G401.6 (cell line): ENCODE results near the gene ZNF341.
"Not testable (repeated sequence)": the region's sequence is repeated elsewhere in the genome, so short reads cannot be mapped to it uniquely, and the experiment has no call there.

Experiments used
- FAIRE-seq: peaks from 2 replicates; lab custom pipeline; 2012; peaks lifted over from hg19 to GRCh38; lab: Jason Lieb, UNC

ZNF341 gene

DNA sequence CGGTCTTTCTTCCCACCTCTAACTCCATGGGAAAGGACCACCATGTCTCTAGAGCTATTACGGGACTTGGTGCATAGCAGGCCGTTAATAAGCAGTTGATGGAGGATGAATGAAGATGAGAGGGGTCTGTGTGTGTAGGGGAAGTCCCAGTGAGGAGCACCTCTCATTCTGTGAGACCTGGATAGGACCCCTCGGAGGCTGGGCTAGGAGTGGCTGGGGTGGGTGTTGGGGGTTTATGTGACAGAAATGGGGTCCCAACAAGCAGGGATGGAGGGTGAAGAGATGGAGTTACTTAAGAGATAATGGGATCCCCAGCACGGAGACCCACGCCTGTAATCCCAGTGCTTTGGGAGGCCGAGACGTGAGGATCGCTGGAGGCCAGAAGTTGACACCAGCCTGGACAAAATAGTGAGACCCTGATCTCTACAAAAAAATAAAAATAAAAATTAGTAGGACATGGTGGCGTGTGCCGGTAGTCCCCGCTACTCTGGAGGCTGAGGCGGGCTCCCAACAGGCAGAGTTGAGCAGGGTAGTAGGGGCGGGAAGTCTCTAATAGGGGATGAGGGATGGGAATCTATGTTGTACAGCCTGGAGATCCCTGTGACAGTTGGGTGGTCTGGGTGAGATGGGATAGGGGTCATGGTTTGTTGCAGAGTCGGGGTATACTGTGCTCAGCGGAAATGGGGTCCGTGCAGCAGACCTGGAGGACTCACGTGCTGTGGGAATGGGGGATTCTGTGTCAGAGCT lies 677 bp upstream of the ZNF341 start:
- no peak for FAIRE-seq

DNA sequence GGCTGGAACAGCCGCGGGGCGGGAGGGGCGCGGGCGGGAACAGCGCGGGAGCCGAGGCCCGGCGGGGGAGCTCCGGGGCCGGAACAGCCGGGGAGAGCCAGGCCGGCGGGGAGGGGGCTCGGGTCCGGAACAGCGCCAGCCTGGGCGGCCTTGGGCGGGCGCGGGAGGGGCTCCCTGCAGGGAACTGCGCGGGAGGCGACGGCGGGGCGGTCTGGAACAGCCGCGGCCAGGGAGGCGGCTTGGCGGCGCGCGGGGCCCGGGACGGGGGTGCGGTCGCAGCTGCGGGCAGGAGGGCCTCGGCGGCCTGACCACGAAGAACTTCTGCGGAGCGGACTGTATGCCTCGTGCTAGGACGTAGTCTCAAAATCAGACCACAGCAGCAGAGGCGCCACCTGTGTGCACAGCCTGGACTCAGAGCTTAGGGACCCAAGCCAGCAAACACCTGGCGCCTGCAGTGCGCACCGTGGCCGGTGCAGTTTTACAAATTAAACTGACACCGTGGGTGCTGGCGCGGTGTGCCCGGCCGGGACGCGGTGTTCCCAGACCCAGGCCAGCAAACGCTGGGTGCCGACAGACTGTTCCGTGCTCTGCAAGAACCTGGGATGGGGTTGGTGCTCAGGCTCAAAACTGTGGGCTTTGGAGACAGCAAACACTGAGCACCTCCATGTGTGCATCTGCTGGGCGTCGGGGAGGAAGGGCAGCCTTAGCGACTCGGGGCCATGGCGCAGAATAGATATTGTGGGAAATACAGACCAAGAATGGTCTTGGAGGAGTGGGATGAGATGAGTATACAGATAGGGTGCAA lies 572 bp downstream of the ZNF341 start:
- FAIRE-seq: no peak

DNA sequence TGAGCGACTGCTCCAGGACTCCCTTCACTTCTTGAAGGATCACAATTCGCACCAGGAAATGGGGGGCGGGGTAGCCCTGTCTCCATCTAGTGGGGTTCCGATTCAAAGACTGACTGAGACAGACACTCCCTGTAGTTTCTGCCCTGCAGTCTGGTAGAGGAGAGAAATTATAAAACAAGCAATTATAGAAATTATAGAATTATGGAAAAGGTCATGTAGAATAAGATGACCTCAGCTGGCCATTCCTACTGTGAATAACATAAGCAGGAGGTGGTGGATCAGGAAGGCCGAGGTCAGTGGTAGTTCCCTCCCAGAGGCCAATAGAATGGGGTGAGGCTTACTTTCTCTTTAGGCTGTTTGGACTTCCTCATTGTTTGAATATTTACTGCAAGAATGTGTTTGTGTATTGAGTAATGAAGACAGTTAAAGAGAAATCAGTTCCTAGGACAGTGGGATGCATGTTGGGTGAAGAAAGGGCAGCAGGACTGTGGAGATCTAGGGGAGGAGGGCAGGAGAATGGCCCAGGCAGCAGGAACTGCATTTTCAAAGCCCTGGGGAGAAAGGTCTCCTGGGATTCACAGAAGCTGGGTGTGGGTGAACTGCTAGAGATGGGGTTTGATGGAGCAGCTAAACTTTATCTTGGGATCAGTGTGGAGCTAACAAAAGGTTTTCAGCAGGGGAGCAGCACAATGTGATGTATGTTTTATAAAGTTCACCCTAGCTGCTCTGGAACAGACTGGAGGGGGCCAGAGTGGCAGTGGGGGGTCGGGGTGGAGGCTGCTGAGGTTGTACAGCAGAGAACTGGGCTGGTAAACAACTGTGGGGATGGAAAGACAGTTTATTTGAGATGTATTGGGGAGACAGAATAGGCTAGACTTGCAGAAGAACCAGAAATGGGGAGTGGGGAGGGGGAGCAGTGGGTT lies 2.1 kb downstream of the ZNF341 start:
- peak; percentile 27 for FAIRE-seq

DNA sequence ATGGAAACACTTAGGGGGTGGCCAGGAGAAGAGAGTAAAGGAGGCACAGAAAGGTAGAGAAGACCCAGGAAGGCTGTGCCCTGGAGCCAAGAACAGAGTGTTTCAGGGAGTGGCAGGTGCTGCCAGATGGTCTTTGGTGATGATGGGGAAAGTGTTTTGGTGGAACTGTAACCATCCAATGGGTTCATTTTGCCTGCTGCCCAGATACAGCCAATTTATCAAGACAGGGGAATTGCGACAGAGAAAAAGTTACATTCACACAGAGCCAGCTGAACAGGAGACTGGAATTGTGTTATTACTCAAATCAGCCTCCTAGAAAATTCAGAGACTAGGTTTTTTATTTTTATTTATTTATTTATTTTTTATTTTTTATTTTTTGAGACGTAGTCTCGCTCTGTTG lies 5.2 kb downstream of the ZNF341 start:
- FAIRE-seq: no peak

DNA sequence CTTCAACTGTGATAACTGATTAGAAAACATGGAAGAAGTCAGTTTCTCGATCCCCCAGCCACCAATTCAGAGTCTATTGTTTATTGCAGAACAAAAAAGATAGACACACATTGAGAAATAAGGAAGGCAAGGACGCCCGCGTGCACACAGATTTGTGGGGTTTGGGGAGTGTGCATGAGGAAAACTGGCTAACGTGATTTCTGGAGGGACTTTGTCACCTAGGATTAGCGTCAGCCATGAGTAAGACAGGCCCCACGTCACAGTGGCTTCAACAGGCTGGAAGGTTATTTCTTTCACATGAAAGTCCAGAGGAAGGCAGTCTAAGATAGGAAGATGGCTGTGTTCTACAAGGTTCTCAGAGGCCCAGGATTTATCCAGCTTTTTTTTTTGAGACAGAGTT lies 7.7 kb downstream of the ZNF341 start:
- no peak for FAIRE-seq

DNA sequence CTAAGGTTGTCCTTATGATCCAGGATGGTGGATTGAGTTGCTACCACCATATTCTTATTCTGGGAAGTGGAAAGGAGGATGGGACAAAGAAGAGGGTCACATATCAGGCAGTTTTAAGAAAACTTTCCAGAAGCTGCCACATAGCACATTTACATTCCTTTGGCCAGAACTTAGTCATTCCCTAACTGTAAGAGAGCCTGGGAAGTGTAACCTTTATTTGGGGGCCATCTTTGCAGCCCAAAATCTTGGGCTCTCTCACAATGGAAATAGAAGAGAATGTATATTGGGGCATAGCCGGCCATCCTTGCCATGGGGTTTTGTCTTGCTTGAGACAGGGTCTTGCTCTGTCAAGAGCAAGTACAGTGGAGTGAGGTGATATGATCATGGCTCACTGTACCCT lies 8.4 kb downstream of the ZNF341 start:
- no peak for FAIRE-seq

DNA sequence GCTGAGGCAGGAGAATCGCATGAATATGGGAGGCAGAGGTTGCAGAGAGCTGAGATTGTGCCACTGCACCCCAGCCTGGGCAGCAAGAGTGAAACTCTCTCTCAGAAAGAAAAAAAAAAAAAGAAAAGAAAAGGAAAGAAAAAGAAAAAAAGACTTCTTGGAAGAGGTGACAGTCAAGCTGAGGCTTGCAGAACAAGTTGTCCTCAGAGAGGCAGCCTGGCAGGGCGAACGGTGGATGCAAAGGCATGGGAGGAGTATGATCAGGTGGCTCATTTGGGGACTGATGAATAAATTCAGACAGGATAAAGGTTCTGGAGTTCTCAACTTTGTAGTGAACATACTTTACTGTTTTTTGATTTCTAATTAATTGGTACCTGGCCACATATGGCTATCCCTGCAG lies 12.4 kb downstream of the ZNF341 start:
- FAIRE-seq: no peak

DNA sequence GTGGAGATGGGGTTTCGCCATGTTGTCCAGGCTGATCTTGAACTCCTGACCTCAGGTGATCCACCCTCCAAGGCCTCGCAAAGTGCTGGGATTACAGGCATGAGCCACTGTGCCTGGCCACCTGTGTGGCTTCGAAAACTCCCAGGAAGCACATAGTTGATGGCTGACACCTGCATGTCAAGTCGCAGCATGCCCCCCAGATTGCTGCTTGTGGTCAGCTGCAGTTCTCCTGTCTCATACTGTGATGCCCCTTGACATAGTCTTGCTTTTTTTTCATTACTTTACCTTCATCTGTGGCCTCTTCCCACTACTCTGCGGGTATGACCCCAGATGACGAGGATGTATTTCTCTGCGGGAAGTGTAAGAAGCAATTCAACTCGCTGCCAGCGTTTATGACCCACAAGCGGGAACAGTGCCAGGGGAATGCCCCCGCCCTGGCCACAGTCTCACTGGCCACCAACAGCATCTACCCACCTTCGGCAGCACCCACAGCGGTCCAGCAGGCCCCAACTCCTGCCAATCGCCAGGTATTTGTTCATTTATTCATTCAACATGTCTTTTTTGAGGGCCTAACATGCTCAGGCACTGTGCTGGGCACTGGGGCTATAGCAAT lies 13.1 kb downstream of the ZNF341 start:
- no peak for FAIRE-seq

DNA sequence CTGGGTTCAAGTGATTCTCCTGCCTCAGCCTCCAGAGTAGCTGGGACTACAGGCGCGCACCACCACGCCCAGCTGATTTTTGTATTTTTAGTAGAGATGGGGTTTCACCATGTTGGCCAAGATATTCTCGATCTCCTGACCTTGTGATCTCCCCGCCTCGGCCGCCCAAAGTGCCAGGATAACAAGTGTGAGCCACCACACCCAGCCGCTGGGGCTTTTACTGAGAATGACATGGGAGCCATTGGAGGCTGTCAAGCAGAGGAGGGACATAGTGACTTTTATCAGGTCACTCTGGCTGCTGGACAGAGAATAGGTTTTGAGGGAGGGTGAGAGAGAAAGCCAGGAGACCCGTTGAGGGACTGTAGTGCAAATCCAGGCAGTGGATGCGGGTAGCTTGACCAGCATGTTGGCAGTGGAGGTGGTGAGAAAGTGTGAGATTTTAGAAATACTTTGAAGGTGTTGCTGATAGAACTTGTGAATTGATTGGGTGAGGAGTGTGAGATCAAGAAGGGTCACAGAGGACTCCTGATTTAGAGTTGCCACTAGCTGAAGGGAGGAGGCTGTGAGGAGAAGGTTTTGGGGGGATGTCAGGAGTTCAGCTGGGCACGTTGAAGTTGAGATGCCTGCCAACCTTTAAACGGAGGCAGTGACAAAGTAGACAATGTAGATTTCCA lies 14.7 kb downstream of the ZNF341 start:
- FAIRE-seq: no peak

DNA sequence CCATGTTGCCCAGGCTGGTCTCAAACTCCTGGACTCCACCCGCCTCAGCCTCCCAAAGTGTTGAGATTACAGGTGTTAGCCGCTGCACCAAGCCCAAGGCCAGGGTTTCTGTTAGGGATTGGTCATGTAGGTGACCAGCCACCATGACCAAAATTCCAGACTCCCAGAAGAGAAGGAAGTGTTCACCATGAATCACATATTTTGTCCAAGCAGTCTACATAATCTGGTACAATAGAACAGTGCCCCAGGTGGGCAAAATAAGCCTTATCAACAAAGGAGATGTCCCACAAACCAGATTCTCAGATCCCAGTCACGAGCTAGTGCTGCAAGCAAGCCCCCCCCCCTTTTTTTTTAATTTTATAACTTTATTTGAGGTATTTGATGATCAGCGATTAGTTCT lies 20.0 kb downstream of the ZNF341 start:
- FAIRE-seq: no peak

DNA sequence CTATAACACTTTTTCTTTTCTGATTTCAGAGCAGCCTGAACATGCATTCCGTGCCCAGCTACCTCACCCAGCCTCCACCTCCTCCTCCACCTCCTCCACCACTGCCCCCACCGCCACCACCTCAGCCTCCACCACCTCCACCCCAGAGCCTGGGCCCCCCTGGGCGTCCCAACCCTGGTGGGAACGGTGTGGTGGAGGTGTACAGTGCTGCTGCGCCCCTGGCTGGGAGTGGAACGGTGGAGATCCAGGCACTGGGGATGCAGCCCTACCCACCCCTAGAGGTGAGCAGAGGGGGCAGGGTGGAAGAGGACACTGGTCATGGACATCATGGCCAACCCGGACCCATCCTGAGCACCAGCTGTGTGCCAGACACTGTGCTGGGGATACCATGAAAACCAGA lies 21.3 kb downstream of the ZNF341 start:
- no peak for FAIRE-seq

DNA sequence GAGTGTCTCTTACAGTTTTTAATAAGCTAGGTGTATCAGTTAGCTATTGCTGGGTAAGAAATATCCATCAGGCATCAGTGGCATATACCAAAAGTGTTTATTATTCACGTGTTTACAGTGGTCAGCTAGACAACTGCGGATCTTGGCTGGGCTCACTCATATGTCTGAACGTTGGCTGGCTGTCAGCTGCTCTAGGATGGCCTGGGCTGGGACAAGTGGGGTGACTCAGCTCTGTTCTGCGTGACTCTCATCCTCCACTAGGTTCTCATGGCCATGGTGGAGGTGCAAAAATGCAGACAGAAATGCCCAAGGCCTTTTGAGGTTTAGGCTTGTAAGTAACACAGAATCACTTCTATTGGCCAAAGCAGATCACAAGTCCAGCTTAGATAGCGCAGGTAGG lies 22.0 kb downstream of the ZNF341 start:
- FAIRE-seq: no peak

DNA sequence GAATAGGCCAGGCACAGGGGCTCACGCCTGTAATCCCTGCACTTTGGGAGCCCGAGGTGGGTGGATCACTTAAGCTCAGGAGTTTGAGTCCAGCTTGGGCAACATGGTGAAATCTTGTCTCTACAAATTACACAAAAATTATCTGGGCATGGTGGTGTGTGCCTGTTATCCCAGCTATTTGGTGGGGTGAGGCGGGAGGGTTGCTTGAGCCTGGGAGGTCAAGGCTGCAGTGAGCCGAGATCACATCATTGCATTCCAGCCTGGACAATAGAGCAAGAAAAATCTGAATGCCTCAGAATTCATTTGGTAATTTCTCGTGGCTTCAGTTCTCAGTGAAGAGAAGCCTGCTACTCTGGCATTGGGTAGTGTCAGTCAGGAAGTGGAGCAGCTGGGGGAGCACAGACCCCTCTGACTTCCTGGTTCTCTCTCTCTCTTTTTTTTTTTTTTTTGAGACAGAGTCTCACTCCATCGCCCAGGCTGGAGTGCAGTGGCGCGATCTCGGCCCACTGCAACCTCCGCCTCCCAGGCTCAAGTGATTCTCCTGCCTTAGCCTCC lies 24.2 kb downstream of the ZNF341 start:
- not testable (repeated sequence) for FAIRE-seq

DNA sequence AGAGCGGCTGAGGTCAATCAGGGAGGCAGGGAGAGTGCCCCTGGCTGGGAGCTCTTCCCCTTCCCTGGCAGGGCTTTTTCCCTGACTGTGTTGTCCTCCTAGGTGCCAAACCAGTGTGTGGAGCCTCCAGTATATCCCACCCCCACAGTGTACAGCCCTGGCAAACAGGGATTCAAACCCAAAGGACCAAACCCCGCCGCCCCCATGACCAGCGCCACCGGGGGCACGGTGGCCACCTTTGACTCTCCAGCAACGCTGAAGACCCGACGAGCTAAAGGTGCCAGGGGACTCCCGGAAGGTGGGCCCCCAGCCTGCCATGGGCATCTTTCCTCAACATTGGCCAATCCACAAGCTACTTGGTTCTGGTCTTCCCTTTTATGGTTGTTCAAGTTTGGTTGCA lies 25.2 kb downstream of the ZNF341 start:
- no peak for FAIRE-seq

DNA sequence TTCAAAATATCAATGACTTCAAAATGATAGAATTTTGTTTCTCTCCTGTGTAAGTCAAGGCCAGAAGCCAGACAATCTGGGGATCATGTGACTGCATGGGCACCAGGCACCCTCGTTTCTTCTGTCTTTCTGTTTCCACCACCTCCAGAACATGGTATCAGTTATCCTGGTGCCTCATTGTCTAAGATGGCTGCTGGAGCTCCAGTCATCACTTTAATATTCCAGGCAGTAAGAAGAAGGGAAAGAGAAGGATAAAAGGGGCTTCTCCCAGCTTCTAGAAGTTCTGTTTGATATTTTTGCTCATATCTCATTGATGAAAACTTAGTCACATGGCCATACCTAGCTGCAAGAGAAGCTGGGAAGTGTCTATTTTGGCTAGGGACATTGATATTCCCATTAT lies 25.7 kb downstream of the ZNF341 start:
- no peak for FAIRE-seq

DNA sequence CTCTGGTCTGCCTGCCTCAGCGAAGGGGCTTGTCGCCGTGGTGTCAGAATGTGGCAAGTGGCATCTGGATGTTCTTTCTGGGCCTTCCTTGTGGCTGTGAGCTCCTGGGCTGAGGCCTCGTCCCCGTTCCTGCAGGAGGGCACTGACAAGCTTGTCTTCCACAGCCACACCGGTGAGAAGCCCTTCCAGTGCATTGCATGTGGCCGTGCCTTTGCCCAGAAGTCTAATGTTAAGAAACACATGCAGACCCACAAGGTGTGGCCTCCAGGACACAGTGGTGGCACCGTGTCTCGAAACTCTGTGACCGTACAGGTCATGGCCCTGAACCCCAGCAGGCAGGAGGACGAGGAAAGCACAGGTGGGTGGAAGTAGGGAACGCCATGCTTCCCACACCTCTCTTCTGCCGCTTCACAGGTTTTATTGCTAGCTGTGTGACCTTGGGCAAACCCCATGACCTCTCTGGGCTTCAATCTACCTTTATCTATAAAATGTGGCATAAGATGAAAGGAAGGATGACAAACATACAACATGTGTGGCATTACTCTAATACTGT lies 30.0 kb downstream of the ZNF341 start:
- FAIRE-seq: no peak

DNA sequence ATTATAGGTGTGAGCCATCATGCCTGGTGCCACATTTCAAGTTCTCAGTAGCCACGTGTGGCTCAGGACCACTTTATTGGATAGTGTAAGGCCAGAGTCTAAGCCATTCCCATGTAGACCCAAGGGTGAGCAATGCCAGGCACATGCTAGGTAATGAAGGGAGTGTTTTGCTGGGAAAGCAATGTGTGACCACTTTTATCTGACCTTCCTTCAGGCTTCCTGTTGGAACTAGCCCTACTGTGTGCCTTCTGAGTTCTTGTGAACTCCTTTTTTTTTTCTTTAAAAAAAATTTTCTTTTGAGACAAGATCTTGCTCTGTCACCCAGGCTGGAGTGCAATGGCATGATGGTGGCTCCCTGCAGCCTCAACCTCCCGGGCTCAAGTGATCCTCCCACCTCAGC lies 33.3 kb downstream of the ZNF341 start:
- no peak for FAIRE-seq

DNA sequence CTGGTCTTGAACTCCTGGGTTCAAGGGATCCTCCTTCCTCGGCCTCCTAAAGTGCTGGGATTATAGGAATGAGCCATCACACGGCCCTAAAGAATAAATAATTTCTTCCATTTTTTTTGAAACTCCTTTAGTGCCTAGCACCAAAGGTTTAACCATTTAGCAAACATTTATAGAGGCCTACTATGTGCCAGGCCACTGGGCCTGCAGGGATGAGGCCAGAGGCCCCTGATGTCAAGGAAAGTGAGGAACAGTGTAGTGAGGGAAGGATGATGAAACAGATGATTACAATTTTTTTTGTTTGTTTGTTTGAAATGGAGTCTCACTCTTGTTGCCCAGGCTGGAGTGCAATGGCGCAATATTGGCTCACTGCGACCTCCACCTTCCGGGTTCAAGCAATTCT lies 33.8 kb downstream of the ZNF341 start:
- no peak for FAIRE-seq

DNA sequence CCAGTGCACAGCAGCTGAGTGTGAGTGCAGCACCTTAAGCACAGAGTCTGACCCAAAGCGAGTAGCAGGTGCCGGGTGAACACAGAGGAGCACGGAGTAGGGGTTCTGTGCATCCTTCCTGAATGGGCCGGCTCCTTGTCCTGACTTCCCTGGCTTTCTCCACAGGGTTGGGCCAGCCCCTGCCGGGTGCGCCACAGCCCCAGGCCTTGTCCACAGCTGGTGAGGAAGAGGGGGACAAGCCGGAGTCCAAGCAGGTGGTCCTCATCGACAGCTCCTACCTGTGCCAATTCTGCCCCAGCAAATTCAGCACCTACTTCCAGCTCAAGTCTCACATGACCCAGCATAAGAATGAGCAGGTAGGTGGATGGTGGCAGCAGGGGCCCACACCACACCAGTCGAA lies 34.9 kb downstream of the ZNF341 start:
- FAIRE-seq: no peak

DNA sequence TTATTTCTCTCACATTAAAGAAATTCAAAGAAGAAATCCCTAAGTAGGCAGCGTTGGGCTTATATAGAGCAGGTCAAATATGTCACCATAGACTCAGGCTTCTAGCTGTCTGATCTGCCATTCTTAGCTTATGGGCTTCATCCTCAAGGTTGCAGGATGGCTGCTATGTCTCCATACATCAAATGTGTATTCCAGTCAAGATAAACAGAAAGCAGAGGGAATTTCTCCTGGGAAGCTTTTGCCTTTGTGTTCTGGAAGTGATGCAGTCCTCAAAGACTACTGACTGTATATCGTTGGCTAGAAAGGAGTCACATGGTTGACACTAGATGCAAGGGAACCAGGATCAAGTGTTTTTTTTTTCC lies 36.0 kb downstream of the ZNF341 start:
- FAIRE-seq: no peak

DNA sequence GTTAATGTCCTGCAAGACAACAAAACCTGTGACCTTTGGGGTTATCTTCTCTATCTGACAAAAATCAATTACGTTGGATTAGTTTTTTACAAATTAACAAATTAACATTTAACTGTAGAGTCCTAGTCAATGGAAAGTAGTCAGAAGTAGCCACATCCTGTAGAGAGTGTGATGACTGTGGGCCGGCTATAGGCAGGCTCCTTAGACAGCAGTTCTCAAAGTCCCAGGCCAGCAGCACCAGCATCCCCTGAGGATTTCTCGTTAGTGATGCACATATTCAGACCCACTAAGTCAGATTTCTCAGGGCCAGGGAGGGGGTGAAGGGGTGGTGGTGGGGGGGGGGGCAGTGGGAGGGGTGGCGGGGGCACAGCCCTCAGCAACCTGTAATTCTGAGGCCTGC lies 37.2 kb downstream of the ZNF341 start:
- FAIRE-seq: no peak
